H1 (cell line): ENCODE measurements around the gene CLN3.
"Not testable (repeated sequence)": the region's sequence is repeated elsewhere in the genome, so short reads cannot be mapped to it uniquely, and the experiment has no call there.

Source experiments
- EZH2 ChIP-seq: fragments of 200-600 bp; sonication (generic); IDR thresholded peaks from 2 replicates; pipeline ENCODE4 v1.7.1; 2012; ENCODE audit warnings: low read depth, mild to moderate bottlenecking, moderate library complexity, low read length, inconsistent platforms; ENCODE audit not compliant: severe bottlenecking
- NRF1 ChIP-seq: IDR thresholded peaks from 2 replicates; pipeline ENCODE4 v1.6.1; 2011; ENCODE audit warnings: mild to moderate bottlenecking, low read depth, low read length, improper control_type of control experiment
- POLR2A ChIP-seq, 2 experiments: IDR thresholded peaks; 1 replicate in 1 of 2; 2 replicates in 1 of 2; pipeline ENCODE4 v1.6.1; 2011; ENCODE audit warnings: low read depth in 2 of 2, low read length in 2 of 2, mild to moderate bottlenecking in 2 of 2; ENCODE audit errors: control extremely low read depth in 1 of 2
- POLR2AphosphoS5 ChIP-seq: IDR thresholded peaks from 2 replicates; pipeline ENCODE4 v1.6.1; 2011; ENCODE audit warnings: low read depth, low read length
- SIN3A ChIP-seq, 2 experiments: IDR thresholded peaks in 1 of 2; conservative IDR thresholded peaks in 1 of 2; 2 replicates each; pipeline ENCODE4 v1.6.1; 2011 to 2012; ENCODE audit warnings: low read length in 2 of 2, improper control_type of control experiment in 1 of 2, low read depth in 1 of 2, mild to moderate bottlenecking in 1 of 2
- SUZ12 ChIP-seq: fragments of 200-600 bp; sonication (generic); IDR thresholded peaks from 2 replicates; pipeline ENCODE4 v1.6.1; 2012; ENCODE audit warnings: mild to moderate bottlenecking, inconsistent platforms, low read length, moderate library complexity, mixed read lengths
- TF ChIP-seq, protein P1 (sequence below), 3 experiments: IDR thresholded peaks; 1 replicate in 2 of 3; 2 replicates in 1 of 3; pipeline versions ENCODE4 v1.5.1 to v1.6.1; 2011; ENCODE audit warnings: low read length in 3 of 3, mild to moderate bottlenecking in 3 of 3, inconsistent platforms in 2 of 3, low read depth in 1 of 3, moderate library complexity in 1 of 3; ENCODE audit not compliant: insufficient read depth in 1 of 3; ENCODE audit errors: control extremely low read depth in 1 of 3

DNA sequence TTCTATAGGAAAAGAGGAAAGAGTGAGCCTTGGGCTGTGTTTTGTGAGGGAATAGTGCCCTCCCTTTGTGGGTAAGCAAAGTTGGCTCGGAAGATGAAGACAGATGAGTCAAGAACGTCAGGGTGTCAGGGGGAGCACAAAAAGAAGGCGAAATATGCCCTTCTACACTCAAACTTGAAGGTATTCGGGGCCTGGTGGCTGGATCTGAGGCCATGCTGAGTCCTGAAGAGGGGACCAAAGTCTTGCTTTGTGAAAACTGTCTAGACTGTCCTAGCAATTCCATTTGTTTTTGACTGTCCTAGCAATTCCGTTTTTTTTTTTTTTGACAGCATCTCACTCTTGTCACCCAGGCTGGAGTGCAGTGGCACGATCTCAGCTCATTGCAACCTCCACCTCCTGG lies 53.0 kb downstream of the CLN3 start:
- TF ChIP-seq NRF1; EZH2; SUZ12; SIN3A (conservative IDR thresholded peaks at IDR 0.05 in 1 of 2, IDR thresholded peaks at IDR 0.05 in 1 of 2; ENCODE audit: low read depth in 1 of 2, low read length in 2 of 2); POLR2A (IDR thresholded peaks at IDR 0.05; ENCODE audit: control extremely low read depth in 1 of 2, low read depth in 2 of 2, low read length in 2 of 2); POLR2AphosphoS5: not testable (repeated sequence)
- TF ChIP-seq, protein P1, sequence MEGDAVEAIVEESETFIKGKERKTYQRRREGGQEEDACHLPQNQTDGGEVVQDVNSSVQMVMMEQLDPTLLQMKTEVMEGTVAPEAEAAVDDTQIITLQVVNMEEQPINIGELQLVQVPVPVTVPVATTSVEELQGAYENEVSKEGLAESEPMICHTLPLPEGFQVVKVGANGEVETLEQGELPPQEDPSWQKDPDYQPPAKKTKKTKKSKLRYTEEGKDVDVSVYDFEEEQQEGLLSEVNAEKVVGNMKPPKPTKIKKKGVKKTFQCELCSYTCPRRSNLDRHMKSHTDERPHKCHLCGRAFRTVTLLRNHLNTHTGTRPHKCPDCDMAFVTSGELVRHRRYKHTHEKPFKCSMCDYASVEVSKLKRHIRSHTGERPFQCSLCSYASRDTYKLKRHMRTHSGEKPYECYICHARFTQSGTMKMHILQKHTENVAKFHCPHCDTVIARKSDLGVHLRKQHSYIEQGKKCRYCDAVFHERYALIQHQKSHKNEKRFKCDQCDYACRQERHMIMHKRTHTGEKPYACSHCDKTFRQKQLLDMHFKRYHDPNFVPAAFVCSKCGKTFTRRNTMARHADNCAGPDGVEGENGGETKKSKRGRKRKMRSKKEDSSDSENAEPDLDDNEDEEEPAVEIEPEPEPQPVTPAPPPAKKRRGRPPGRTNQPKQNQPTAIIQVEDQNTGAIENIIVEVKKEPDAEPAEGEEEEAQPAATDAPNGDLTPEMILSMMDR (IDR thresholded peaks at IDR 0.05; ENCODE audit: control extremely low read depth in 1 of 3, insufficient read depth in 1 of 3, low read depth in 1 of 3, low read length in 3 of 3), result not testable (repeated sequence)
